NCI-H1930 (cell line): Measurements from ENCODE around the gene PDE6C.
A peak's percentile ranks its signal among the peaks of the same experiment; 100 is the strongest.

Experiments used
- DNase-seq, 2 experiments: peaks; one replicate each; lab custom pipeline; 2025; lab: John Stamatoyannopoulos, UW

The PDE6C gene

GRCh38 chr10:93702210-93703001, 90.1 kb downstream of the PDE6C start, which contains the start of gene FRA10AC1:
FRA10AC1 (minus strand) TSS chr10:93702592; CDS start chr10:93700106, 2,486 bp downstream.
- peak; percentile 67 to 85 for DNase-seq

GRCh38 chr10:93703066-93703465, 90.7 kb downstream of the PDE6C start:
- DNase-seq = no peak

- no peak for DNase-seq
Measured at GRCh38 chr10:93703841-93704240, 91.5 kb downstream of the PDE6C start.

GRCh38 chr10:93704451-93704850, 92.1 kb downstream of the PDE6C start:
- no peak for DNase-seq

- DNase-seq = no peak
Measured at GRCh38 chr10:93707623-93708022, 95.3 kb downstream of the PDE6C start.

- DNase-seq = no peak
Measured at GRCh38 chr10:93710333-93710909, 98.1 kb downstream of the PDE6C start.

- no peak for DNase-seq
Measured at GRCh38 chr10:93711891-93712290, 99.6 kb downstream of the PDE6C start.

GRCh38 chr10:93712593-93712992, 100.3 kb downstream of the PDE6C start:
- DNase-seq = no peak

- DNase-seq = no peak
Measured at GRCh38 chr10:93715345-93715744, 103.0 kb downstream of the PDE6C start.
